HG02678 (cell line): ENCODE measurements around the gene NCMAP.
"Not testable (repeated sequence)": the region's sequence is repeated elsewhere in the genome, so short reads cannot be mapped to it uniquely, and the experiment has no call there.

Experiments
- ATAC-seq: cut with Tn5 transposase; IDR thresholded peaks from one replicate; pipeline ENCODE4 v1.9.1; 2021; ENCODE audit warnings: mild to moderate bottlenecking, moderate library complexity; ENCODE audit not compliant: unreplicated experiment

Gene NCMAP, protein sequence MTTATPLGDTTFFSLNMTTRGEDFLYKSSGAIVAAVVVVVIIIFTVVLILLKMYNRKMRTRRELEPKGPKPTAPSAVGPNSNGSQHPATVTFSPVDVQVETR

DNA sequence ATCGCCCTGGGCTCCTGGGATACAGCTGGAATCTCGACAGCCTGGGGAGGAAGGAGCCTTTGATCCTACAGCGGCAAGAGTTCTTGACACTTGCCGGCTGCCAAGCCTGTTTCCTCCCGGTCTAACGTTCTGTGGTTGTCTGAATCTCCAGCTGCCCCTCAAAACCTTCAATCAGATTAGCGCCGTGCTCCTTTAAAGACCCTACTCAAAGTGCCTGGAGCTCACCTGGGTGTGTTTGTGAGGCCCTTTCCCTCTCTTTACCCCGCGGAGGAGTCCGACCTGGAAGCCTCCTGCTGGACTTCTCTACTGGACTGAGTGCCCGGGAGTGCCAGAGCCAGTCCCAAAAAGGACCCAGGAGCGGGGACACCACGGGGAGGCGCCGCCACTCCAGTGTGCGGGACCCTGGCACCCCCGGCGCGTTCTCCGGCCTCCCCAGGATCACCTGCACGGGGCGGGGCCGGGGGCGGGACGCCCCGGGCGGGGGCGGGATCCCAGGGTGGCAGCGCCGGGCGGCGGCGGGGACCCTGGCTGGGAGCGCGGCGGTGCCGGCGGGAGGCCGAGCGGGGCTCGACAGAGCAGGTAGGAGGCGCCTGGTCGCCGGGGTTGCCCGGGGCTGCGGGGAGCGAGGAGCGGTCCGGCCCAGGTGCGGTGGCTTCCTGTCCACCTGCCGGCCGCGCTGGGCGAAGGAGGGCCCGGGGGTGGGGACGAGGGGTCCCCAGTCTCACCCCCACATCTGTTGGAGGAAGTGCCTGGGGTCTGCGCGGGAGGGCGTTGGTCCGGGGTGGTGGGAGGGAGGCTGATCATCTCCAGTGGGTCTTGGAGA, at the start of gene NCMAP:
NCMAP (plus strand) TSS at position 497 of the 823 bp plus-strand sequence. CDS start 39,344 bp downstream, outside the sequence.
- ATAC-seq, result no peak

DNA sequence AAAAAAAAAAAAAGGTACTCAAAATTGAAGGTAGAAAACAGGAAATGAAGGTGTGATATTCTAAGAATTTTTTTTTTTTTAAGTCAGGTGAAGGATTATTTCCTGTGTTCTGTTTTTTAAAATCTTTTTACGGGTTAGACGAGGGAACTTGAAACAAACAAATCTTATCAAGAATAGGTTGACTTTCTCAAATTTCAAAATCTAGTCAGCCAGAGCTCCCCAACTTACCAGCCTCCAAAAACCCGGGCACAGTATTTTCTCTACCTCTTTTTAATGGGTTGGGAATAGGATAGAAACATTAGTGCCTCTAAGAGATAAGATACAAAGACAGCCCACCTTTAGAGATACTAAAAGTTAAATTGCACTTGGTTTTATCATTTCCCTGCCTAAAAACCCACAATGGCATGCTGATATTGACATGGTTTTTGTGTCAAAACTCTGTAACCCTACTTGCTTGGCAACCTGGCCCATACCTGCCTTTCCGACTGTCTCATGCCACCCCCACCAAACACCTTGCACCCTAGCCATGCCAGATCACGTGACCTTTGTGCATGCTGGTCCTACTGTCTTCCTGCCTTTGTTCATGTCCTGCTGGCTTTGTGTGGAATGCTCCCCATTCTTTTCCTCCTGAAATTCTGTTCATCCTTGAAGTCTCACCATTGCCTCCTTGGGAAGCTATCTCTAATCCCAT, 49.1 kb upstream of the NCMAP start:
- no peak for ATAC-seq

DNA sequence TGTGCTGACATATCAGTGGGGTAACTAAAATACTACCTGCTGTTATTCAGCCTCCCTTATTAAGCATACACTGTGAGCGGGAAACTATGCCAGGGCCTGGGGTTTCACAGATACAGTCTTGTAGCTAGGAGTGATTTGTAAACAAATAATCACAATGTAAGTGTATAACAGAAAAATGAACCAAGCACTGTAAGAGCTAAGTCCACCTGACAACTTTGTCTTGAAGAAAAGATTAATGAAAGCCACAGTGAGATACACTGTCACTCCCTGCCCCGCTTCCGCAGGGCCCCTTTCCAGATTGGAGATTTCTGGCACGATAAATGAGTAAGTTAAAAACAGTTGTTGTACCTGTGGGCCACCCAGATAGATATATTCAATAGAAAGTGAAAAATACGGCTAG, 48.5 kb upstream of the NCMAP start:
- ATAC-seq, result no peak

DNA sequence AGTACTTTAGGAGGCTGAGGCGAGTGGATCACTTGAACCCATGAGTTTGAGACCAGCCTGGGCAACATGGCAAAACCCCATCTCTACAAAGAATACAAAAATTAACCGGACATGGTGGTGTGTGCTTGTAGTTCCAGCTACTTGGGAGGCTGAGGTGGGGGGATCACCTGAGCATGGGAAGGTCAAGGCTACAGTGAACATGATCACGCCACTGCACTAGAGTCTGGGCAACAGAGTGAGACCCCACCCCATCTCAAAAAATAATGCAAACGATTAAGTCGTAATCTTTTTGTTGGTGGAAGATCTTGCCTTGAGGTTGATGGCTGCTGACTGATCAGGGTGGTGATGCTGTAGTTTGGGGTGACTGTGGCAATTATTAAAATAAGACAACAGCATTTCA, 47.0 kb upstream of the NCMAP start:
- no peak for ATAC-seq

DNA sequence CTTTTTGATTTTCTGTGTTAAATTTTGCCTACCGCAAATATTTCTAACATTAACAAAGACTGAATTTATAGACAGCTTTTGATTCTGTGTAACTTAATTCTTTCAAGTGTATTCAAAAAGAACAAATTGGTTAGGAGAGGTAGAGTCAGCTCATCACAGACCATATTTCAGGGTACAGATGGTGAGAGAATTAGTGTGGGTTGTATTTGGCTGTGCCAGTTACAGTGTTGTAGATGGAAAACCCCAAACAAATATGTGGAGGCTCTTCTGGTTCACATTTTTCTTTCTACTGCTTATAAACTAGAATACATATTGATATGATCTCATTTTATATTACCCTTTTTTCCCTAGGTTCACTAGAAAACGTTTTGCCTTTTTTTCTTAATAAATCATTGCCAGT, 42.2 kb upstream of the NCMAP start:
- ATAC-seq, result no peak

DNA sequence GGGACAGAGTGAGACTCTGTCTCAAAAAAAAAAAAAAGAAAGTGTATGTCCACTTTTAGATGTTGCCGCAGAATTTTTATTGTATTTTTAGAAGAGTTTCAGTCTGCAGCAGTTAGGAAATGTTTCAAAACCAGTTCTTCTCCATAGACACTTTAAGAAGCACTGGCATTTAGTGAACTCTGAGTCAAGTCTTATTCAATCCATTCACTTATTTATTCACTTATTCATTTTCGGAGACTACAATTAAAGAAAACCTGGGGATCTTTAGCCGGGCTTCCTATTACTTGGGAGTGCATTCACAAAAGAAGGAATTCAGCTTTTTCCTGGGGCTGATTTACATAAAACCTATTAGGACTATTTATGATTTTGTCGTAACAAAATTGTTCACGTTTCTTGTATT, 40.9 kb upstream of the NCMAP start:
- ATAC-seq, result no peak

DNA sequence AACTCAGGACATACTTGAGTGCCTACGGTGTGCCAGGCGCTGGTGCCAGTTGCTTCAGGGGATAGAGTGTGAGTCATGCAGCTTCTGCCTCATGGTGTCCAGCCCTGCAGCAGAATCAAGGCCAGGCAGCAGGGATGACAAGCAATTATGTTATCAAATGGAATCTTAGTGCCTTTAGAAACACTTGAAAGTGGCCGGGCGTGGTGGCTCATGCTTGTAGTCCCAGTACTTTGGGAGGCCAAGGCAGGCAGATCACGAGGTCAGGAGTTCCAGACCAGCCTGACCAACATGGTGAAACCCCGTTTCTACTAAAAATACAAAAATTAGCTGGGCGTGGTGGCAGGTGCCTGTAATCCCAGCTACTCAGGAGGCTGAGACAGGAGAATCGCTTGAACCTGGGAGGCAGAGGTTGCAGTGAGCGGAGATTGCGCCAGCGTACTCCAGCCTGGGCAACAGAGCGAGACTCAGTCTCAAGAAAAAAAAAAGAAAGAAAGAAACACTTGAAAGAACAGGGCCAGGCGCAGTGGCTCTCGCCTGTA, 40.1 kb upstream of the NCMAP start:
- not testable (repeated sequence) for ATAC-seq

DNA sequence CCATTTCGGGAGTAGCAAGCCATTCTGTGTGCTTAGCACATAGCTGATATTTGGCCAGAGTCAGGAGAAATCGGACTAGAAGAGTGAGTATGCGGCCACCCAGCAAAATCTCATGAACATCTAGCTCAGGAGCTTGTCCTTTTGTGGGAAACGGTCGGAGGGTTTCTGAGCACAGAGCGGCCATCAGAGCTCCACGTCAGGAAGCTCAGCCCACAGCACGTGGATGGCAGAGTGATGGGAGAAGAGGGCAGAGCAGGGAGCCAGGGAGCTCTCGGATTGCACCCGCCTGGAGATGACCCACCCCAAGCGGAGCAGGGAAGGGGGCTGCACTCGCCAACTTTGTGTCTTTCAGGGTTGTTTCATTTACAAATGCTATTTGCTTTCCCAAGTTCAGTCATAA, 39.4 kb upstream of the NCMAP start:
- ATAC-seq, result no peak

DNA sequence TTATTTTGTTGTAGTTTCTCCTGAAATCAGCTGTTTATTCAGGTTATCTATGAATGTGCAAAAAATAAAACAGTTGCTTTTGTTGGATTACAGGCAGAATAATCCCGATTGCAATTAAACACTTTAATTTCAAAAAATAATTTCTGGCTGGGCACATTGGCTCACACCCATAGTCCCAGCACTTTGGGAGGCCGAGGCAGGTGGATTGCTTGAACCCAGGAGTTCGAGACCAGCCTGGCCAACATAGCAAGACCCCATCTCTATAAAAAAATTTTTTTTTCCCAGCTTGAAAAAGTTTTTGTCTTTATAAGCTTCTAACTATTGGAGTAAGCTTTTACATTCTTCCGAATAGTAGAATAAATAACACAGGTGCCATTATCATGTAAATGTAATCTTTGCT, 38.0 kb upstream of the NCMAP start:
- no peak for ATAC-seq

DNA sequence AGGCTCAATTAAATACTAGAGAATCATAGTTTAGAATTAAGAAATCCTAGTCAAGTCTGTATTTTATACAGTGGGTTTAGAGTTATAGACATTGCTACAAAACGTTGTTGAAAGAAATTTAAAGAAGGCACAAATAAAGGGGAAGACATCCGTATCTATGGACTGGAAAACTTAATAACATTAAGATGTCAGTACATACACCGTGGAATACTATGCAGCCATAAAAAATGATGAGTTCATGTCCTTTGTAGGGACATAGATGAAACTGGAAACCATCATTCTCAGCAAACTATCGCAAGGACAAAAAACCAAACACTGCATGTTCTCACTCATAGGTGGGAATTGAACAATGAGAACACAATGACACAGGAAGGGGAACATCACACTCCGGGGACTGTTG, 35.6 kb upstream of the NCMAP start:
- ATAC-seq, result not testable (repeated sequence)

DNA sequence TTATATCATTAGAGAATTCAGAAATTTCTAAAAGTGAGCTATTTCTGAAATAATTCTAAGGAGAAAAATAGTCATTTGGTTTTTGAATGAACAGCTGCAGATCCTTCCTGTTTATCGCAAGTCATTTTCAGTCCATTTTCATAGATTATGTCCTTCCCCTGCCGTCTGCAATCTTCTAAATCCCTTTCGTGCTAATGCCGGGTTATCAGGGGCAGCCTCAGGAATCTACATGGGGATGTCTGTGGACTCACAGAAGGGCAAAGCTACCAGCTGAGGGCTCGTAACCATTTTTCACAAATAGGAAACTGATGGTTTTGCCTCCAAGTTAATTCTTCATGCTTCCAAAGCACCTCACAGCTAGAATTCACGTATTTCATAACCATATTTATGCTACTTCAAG, 30.3 kb upstream of the NCMAP start:
- no peak for ATAC-seq

DNA sequence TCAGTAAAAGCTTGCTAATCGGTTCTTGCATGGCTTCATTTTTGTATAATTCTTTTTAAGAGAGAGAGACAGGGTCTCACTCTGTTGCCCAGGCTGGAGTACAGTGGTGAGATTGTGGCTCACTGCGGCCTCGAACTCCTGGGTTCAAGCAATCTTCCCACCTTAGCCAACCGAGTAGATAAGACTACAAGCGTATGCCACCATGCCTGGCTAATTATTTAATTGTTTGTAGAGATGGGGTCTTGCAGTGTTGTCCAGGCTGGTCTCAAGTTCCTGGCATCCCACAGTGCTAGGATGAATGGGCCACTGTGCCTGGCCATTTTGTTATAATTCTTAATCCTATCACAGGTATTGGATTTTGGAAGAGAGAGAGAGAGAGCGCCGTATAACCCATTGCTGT, 29.8 kb upstream of the NCMAP start:
- ATAC-seq, result no peak

DNA sequence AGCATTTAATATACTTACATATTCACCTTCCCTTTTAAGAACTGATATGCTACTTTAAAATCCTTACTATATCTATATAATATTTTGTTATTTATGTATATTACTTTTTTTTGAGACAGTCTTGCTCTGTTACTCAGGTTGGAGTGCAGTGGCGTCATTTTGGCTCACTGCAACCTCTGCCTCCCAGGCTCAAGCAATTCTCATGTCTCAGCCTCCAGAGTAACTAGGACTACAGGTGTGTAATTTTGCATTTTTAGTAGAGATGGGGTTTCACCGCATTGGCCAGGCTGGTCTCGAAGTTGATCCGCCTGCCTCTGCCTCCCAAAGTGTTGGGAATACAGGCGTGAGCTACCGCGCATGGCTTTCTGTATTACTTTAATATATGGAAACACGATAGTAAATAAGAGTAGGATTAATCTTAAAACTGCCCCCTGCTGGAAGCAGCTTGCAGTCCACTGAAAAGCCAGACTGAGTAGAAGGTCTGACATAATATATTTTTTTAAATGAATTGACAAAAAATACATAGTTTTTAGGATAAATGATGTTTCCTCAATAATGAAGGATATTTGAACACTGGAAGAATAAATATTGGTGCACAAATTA, 28.8 kb upstream of the NCMAP start:
- ATAC-seq, result no peak

DNA sequence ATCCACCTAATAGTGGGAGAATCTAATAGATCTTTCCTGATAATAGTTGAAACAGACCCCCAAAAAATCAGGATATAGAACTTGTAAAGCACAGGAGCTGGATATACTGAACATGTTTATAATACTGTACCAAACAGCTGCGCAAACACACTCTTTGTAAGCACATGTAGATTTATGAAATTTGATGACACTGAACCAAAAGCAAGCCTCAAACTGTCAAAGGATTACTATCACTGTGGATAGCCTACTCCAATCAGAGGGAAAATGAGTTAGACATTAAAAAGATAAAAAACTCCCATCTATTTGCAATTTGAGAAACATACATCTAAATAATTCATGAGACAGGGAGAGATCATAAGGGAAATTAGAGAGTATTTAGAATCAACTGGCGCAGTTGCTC, 27.1 kb upstream of the NCMAP start:
- no peak for ATAC-seq

DNA sequence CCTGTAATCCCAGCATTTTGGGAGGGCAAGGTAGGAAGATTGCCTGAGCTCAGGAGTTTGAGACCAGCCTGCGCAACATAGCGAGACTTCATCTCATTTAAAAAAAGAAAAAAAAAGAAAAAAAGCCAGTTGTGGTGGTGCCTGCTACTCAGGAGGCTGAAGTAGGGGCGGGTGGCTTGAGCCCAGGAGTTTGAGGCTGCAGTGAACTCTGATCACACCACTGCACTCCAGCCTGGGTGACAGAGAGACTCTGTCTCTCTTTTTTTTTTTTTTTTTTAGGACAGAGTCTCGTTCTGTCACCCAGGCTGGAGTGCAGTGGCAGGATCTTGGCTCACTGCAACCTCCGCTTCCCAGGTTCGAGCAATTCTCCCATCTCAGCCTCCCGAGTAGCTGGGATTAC, 26.6 kb upstream of the NCMAP start:
- ATAC-seq, result not testable (repeated sequence)

DNA sequence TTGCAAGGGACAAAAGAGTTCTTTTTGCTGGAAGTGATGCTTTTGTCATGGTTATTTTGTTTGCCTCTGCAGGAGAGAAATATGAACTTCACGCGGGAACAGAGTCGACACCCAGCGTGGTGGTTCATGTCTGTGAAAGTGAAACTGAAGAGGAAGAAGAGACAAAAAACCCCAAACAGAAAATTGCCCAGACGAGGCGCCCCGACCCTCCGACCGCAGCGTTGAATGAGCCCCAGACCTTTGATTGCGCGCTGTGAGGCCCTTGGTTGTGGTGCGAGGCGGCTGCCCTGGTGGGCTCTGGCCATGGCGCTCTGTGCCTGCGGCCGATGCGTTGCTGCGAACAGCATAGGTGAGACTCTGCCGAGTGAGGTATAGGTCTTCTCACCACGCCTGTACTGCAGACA, 20.9 kb upstream of the NCMAP start:
- ATAC-seq, result no peak

DNA sequence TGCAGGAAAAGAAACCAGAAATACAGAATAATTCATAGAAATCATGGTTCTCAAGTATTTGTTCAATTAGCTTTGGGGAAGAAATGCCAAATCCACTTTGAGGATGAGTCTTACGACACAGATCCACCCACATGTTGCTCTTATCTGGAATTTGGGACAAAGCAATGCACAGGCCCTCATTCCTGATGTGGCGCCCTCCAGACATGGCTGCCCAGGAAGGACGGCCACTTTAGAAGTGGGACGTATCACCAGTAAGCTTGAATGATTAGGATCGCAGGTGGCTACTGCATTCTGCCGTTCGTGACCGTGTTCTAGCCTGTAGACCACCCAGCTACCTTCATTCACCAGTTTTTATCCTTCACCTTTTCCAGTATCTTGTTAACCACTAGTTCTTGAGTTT, 20.1 kb upstream of the NCMAP start:
- no peak for ATAC-seq

DNA sequence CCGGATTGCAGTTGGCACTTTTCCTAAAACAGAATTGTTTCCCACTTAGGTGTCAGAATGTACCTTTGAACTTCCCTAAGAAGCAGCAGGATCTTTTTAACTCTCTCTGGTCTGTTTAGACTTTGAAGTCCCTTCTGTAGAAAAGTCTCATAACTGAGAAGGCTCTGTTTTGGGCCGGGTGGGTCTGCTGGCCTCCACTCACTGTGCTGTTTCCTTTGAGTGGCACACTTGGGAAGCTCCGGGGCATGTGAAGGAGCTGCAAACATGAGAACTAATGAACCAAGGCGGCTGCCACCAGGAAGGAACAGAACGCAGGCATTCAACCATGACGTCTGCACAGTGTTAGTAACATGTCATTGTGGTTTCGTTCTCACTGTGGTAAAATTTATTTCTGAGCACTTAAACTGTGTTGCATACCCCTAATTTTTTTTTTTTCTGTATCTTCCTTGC, 19.5 kb upstream of the NCMAP start:
- ATAC-seq, result peak; percentile 64

DNA sequence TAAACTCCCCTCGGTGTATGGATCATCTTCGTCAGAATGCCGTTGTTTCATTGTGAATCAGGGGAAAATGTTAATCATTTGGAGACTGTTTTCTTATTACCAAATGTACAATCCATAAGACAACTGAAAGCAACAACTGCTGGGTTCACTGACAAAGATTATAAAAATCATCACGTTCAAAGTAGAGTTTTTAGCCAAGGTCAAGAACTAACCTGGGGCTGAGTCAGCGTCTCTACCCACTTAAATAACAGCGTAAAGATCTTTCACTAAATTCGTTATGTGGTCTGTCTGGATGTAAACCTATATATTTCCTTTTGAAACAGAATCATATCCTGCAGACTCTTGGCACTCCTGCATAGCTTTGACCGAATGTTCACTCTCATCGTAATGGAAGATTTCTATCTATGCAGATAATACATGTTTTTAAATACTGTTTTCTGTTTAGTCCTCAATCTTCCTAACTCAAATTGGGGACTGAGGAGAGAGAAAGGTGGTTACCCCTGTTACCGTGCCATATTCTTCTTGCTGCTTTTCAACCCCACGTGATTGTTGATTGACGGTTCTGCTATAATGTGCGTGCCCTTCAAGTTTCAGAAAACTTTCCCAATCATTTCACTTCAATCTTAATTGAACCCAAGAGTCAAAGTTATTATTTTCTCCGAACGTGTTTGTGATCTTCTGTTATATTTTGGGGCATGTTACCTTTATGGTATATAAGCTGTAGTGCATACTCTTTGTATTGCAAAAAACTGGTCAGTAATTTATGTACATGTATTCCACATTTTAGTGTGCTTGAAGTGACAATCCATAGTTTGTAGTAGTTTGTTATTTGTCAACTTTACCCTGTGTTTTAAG, 15.6 kb upstream of the NCMAP start:
- ATAC-seq, result no peak

DNA sequence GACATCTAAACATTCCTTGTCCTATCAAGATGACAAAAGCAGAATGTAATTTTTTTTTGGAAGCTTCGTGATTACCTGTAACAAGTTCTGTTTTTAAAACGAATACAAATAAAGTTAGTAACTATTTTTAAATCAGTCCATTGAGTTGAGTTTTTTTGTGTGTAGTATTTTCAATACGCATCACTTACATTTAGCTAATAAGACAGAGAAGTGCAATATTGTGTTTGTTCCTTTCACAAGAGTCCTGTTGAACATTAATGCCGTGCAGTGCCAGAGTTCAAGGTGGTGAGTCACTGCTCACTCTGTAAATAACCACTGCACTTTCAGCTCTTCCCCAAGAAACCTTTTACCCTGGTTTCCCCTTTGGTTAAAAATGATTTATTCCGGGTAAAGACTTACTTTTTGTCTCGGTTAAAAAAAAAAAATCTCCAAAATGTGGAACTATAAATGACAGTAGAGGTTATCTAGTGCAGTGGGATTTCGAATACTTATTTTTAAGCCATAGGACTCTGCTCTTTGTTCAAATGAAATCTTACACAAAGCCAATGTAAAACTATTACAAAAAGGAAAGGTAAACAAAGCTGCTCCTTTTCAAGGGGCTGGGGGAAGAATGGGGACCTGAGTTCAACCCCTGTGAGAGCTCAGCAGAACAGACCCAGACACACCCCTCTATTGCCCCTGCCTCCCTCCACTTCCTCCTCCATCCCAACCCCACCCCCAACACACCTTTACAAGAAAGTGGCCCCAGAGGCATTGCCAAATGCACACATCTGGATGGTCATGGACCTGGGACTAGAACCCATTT, 14.8 kb upstream of the NCMAP start:
- no peak for ATAC-seq
